ENCODE measurements around the gene AP3S2.
"Not testable (repeated sequence)": the region's sequence is repeated elsewhere in the genome, so short reads cannot be mapped to it uniquely, and the experiment has no call there.

Gene AP3S2

DNA sequence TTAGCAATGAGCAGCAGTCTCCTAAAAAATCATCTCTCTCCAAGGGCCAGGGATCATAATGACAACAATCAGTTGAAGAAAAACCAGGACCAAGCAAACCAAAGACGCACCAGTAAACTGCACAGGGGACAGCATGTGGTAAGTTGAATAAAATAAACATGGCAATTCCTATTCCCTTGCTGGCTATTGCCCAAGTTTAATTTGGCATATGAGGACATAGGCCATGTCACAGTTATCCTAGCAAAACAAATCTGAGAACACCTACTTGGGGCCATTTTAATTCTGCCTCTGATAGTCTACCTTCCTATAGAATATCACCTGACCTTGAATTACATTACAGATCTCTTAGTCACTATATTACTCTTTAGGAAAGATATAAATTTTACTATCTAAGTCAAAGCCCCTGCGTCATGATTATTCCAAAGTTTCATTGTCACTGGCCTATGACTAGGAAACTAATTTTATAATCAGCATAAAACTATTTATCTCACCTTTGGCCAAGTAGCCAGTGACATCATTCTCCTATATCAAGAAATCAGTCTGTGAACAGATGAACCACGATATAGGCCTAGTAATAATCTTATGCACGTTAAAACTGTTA, 23.0 kb downstream of the AP3S2 start:
- TF ChIP-seq, protein P1, sequence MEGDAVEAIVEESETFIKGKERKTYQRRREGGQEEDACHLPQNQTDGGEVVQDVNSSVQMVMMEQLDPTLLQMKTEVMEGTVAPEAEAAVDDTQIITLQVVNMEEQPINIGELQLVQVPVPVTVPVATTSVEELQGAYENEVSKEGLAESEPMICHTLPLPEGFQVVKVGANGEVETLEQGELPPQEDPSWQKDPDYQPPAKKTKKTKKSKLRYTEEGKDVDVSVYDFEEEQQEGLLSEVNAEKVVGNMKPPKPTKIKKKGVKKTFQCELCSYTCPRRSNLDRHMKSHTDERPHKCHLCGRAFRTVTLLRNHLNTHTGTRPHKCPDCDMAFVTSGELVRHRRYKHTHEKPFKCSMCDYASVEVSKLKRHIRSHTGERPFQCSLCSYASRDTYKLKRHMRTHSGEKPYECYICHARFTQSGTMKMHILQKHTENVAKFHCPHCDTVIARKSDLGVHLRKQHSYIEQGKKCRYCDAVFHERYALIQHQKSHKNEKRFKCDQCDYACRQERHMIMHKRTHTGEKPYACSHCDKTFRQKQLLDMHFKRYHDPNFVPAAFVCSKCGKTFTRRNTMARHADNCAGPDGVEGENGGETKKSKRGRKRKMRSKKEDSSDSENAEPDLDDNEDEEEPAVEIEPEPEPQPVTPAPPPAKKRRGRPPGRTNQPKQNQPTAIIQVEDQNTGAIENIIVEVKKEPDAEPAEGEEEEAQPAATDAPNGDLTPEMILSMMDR (IDR thresholded peaks at IDR 0.05; ENCODE audit: insufficient read depth, low read depth, low read length, missing control alignments), result no peak
- DNase-seq (ENCODE audit: low read depth), result no peak
- no peak overlapping the region for H3K4me3 ChIP-seq (ENCODE audit: low read length)

DNA sequence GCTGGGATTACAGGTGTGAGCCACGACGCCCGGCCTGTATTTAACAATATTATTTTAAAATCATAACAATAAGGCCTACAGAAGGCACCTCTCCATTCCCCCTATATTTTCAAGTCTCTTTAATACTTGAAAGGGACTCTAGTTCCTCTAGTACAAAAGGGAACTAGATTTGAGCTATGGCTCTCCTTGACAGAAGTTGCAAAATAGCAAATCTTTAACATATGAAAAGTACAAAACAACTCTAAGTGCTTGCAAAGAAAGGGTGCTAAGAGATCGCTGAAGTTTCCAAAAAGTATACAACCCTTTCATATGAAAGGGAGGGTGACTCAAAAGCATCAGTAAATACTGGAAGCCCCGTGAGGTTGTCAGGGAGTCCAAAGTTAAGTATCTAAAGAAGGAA, 23.8 kb downstream of the AP3S2 start:
- DNase-seq (ENCODE audit: low read depth), result no peak
- no peak overlapping the region for H3K4me3 ChIP-seq (ENCODE audit: low read length)
- TF ChIP-seq, protein P1 (IDR thresholded peaks at IDR 0.05; ENCODE audit: insufficient read depth, low read depth, low read length, missing control alignments), result no peak

DNA sequence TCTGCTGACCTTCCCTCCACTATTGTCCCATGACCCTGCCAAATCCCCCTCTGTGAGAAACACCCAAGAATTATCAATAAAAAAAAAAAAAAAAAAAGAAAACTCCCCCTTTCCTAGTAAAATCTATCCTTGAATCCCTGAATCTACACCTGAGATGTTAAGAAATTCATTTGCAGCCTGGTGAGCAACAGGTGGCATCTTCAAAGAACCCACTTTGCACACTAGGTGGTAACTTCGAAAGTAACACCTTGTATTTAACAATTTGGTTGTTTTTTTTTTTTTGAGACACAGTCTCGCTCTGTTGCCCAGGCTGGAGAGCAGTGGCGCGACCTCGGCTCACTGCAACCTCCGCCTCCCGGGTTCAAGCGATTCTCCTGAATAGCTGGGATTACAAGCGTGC, 24.3 kb downstream of the AP3S2 start:
- DNase-seq (ENCODE audit: low read depth); H3K4me3 ChIP-seq (ENCODE audit: low read length): not testable (repeated sequence)

DNA sequence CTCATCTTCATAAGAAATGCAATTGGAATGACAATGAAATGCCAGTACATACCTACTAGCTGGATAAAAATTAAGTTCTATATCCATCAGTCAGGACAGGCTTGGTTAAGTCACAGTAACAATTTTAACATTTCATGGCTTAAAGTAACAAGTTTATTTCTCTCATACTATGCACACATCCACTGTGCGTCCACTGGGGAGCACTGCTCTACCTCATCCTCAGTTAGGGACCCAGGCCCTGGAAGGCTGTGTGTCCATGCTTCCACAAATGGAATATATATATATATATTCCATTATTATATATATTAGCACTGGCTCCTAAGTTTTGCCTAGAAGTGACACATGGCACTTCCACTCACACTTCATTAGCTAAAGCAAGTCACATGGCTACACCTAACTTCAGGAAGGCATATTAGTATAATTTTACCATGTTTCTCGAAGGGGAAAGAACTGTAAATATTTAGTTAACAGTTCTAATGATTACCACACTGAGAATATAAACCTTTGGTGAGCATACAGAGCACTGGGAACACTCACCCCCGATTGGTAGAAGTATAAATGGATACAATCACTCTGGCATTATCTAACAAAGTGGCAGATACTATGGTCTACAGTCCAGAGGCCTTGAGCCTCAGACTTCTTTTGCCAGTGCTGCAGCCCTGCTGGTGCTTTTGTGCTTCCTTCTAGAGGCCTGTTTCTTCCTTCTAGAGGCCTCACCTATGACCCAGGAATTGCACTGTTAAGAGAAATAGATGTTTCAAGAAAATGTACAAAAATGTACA, 28.6 kb downstream of the AP3S2 start:
- TF ChIP-seq, protein P1 (IDR thresholded peaks at IDR 0.05; ENCODE audit: insufficient read depth, low read depth, low read length, missing control alignments), result no peak
- no peak for DNase-seq (ENCODE audit: low read depth)

DNA sequence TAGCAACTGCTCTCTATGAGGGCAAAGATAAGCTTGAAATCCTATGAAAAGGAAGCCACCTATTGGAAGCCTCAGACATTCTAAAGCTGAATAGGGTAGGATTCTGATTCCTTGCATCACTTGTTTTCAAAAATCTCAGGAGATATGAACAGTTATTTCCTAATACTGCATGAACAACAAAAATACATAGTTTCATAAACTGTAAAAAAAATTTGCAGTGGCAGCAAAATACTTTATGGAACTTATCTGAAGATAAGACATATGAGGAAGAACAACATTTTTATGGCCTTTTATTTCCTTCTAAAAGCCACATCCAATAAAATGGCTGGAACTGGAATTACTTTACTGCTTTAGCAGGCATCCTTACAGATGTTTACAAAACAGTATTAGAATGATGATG, 29.9 kb downstream of the AP3S2 start:
- DNase-seq (ENCODE audit: low read depth), result no peak
- no peak overlapping the region for H3K4me3 ChIP-seq (ENCODE audit: low read length)
- TF ChIP-seq, protein P1 (IDR thresholded peaks at IDR 0.05; ENCODE audit: insufficient read depth, low read depth, low read length, missing control alignments), result no peak

More for the DNA sequence above, 28.6 kb downstream of the AP3S2 start:
- no peak overlapping the region for H3K4me3 ChIP-seq (ENCODE audit: low read length)

DNA sequence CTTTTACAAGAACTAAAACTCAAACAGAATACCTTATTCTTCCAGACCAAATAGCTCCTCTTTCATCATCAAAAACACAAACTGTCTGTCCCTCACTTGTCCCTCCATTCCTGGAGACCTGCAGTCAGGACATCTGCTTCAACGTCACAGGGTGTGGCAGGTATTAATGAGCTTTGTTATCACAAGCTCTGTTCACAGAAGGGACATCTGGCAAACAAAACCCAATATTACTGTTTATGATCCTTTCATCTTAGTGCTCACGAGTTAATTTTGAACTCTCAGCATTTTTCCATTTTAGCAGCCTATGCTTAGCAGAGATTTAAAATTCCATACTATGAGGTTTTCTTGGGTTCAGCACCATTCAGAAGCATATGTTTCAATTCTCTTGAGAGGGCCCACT, 32.9 kb downstream of the AP3S2 start:
- TF ChIP-seq, protein P1 (IDR thresholded peaks at IDR 0.05; ENCODE audit: insufficient read depth, low read depth, low read length, missing control alignments), result no peak
- H3K4me3 ChIP-seq (ENCODE audit: low read length), result no peak overlapping the region
- DNase-seq (ENCODE audit: low read depth), result no peak

DNA sequence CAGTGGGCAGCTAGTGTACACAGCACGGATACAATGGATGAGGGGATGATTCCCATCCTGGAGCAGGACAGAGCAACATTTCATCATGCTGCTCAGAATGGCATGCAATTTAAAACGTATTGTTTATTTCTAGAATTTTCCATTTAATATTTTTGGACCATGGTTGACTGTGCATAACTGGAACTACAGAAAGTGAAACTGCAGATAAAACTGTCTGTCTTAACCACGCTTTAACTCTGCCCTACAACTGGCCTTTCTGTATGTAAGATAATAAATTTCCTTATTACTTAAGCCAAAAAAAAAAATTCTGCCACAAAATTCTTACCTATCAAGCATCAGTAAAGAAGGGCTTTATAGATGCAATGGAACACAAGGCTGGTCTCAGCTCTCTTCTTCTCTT, 33.4 kb downstream of the AP3S2 start:
- TF ChIP-seq, protein P1 (IDR thresholded peaks at IDR 0.05; ENCODE audit: insufficient read depth, low read depth, low read length, missing control alignments), result no peak
- no peak overlapping the region for H3K4me3 ChIP-seq (ENCODE audit: low read length)
- DNase-seq (ENCODE audit: low read depth), result no peak

Measured in epithelial cell of esophagus (primary cell).